Germinal center (tissue), 1 donor: ENCODE data around the gene EFNA2.

ENCODE experiments used
- DNase-seq: peaks from one replicate; pipeline ENCODE4 v3.0.0; 2012; ENCODE audit warnings: mixed read lengths, low spot score

The EFNA2 gene

GRCh38 chr19:1249298-1249989, 36.2 kb upstream of the EFNA2 start:
- DNase-seq = peak; percentile 95

GRCh38 chr19:1249990-1250436, 35.7 kb upstream of the EFNA2 start:
- DNase-seq = no peak

GRCh38 chr19:1250437-1251260, 35.0 kb upstream of the EFNA2 start:
- DNase-seq = peak; percentile 57

GRCh38 chr19:1251330-1252220, 34.1 kb upstream of the EFNA2 start:
- peak; percentile 38 for DNase-seq

- peak; percentile 44 for DNase-seq
Observed at GRCh38 chr19:1252221-1252820, 33.4 kb upstream of the EFNA2 start.

GRCh38 chr19:1252821-1253513, 32.7 kb upstream of the EFNA2 start:
- peak; percentile 76 for DNase-seq

GRCh38 chr19:1253514-1254080, 32.1 kb upstream of the EFNA2 start:
- DNase-seq = no peak

- DNase-seq = no peak
Observed at GRCh38 chr19:1254081-1254527, 31.6 kb upstream of the EFNA2 start.

- DNase-seq = no peak
Observed at GRCh38 chr19:1254530-1255185, 31.0 kb upstream of the EFNA2 start.

GRCh38 chr19:1255186-1256161, 30.2 kb upstream of the EFNA2 start:
- no peak for DNase-seq

- no peak for DNase-seq
Observed at GRCh38 chr19:1256646-1257474, 28.8 kb upstream of the EFNA2 start.

GRCh38 chr19:1257475-1258162, 28.1 kb upstream of the EFNA2 start:
- no peak for DNase-seq

- no peak for DNase-seq
Observed at GRCh38 chr19:1258163-1258492, 27.5 kb upstream of the EFNA2 start.

GRCh38 chr19:1258707-1259205, 26.9 kb upstream of the EFNA2 start:
- DNase-seq = no peak

- no peak for DNase-seq
Observed at GRCh38 chr19:1259206-1259875, 26.3 kb upstream of the EFNA2 start.

GRCh38 chr19:1259876-1260748, 25.6 kb upstream of the EFNA2 start:
- no peak for DNase-seq
